Fibroblast of pulmonary artery (primary cell): ENCODE data around the gene CCK.

ENCODE experiments used
- DNase-seq: peaks from one replicate; pipeline ENCODE4 v3.0.0-alpha.2; 2010; ENCODE audit warnings: low read depth
- H3K4me3 ChIP-seq: replicated peaks from 2 replicates; pipeline ENCODE4 v1.5.1; 2011; ENCODE audit warnings: low read depth, mild to moderate bottlenecking, control low read depth, low read length, moderate library complexity
- CTCF ChIP-seq: IDR thresholded peaks from 2 replicates; pipeline ENCODE4 v1.5.1; 2011; ENCODE audit warnings: mild to moderate bottlenecking, control low read depth, low read length, inconsistent platforms; ENCODE audit errors: missing control alignments

CCK gene

GRCh38 chr3:42236611-42237010 lies 29.4 kb downstream of the CCK start:
- no peak for TF ChIP-seq CTCF
- no peak overlapping the region for H3K4me3 ChIP-seq
- no peak for DNase-seq

- no peak for TF ChIP-seq CTCF
- no peak overlapping the region for H3K4me3 ChIP-seq
- no peak for DNase-seq
These were observed 30.5 kb downstream of the CCK start for GRCh38 chr3:42235532-42235931.

GRCh38 chr3:42230860-42231259 lies 35.1 kb downstream of the CCK start:
- TF ChIP-seq CTCF, result no peak
- no peak for DNase-seq
- no peak overlapping the region for H3K4me3 ChIP-seq

DNA sequence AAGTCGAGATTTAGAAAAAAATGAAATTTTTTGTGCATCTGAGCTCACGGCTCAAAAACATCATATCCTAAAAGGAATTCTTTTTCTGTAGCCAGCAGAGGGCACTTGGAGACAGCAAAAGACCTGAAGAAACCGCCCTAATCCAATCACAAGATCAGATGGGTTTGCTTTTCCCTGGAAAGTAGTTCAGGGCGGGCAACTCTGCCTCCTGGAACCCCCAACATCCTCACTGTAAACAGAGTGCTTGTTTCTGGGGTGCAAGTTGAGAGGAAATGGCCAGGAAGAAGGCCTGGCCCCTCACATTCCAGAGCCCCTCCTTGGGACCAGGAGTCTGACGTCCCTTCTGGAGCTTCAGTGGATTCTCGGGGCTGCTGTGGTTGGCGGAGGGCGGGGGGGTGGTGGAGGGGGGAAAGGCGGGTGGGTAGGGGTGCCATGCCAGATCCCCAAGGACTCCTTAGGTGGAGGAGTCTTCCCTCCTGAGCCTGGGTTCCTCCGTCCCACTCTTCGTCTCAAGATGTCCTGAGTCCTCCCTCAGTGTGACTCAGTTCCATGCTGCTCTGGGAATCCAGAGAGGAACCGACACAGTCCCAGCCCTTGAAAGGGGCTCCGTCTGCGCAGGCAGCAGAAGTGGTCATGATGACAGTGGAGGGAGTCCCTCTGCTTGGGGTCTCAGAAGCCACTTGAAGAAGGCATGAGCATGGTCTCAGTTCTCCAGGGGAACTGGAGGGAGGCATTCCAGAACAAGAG lies 35.9 kb downstream of the CCK start:
- no peak overlapping the region for H3K4me3 ChIP-seq
- DNase-seq, result peak; percentile 73

DNA sequence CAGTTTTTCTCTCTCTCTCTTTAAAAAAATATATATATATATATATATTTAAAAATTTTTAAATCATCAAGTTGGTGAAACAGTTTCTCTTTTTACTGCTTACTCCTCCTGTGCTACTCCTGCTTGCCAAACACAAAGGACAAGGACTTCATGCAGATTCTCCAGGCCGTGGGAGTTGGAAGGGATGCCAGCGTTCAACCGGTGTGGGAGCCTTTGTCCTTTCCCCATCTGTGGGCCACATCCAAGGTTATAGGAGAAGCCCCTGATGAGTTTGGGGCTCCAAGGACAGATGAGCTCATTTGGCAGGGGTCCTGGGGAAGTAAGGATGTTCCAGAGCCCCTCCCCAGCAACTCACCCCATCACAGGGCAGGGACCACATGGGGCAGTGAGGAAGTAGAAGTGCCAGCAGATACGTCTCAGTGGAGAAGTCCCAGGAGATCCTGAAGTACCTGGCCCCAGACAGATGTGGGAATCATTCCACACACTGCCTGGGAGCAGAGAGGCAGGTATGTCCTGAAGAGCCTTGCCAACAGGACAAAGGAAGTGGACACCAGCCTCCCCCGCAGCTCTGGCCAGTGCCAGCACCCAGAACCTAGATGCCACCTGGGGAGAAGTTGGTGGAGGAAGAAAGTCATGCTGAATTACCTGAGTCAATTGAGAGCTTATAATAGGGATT lies 36.6 kb downstream of the CCK start:
- TF ChIP-seq CTCF, result no peak
- no peak for DNase-seq
- no peak overlapping the region for H3K4me3 ChIP-seq

More for the DNA sequence above, 35.9 kb downstream of the CCK start:
- peak; percentile 61 for TF ChIP-seq CTCF

DNA sequence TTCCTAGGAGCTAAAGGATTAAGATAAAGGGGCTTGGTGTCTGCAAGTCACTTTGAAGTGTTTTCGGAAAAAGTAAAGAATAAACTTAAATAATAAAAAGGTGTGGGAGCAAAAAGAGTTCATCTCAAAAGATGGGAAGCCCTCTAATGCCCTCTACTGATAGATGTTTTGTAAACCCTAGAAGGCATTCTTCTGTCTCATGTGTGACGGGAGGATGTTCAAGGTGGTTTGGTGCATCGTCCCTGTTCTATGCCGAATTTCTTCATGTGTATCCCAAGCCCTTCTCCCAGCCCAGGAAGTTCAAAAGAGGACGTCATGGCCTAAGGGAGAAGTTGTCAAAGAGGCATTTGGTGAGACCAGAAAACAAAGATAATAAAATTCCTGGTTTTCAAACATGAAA lies 37.2 kb downstream of the CCK start:
- peak; percentile 19 for DNase-seq

More for the DNA sequence above, 37.2 kb downstream of the CCK start:
- H3K4me3 ChIP-seq, result no peak overlapping the region
- TF ChIP-seq CTCF, result peak; percentile 21
